PC-3 (cell line): Measurements from ENCODE around the gene RALGPS1.

Source experiments
- CTCF ChIP-seq: fragments of 300-600 bp; sonication (generic); conservative IDR thresholded peaks from 2 replicates; pipeline ENCODE4 v1.5.1; 2017; ENCODE audit warnings: antibody characterized with exemption, low read depth, mild to moderate bottlenecking, low read length
- EZH2 ChIP-seq: fragments of 300-600 bp; sonication (generic); IDR thresholded peaks from one replicate; pipeline ENCODE4 v1.6.1; 2017; ENCODE audit warnings: antibody characterized with exemption, mild to moderate bottlenecking, low read length; ENCODE audit not compliant: unreplicated experiment
- EZH2phosphoT487 ChIP-seq: fragments of 300-600 bp; sonication (generic); IDR thresholded peaks from 2 replicates; pipeline ENCODE4 v1.6.1; 2018; ENCODE audit warnings: mild to moderate bottlenecking, antibody characterized with exemption, low read length, borderline replicate concordance

- TF ChIP-seq CTCF (no peak), EZH2phosphoT487 (no peak), EZH2 (no peak)
Observed at GRCh38 chr9:126992427-126992826, 77.8 kb downstream of the RALGPS1 start.
